Neural progenitor cell (in vitro differentiated cells): Measurements from ENCODE around the gene TBX21. TPM values are rescaled to one million over a fixed set of nuclear protein-coding genes. Genes with fewer than 3 reads are reported as not detected.

Source experiments
- DNase-seq: peaks from one replicate; pipeline ENCODE4 v3.0.0-alpha.2; 2016; ENCODE audit warnings: low spot score
- H2AFZ ChIP-seq: fragments of 200-600 bp; sonication (generic); replicated peaks from 2 replicates; pipeline ENCODE4 v1.6.1; 2016; ENCODE audit warnings: antibody characterized with exemption
- H3F3A ChIP-seq: fragments of 200-600 bp; sonication (generic); 2 replicates; pipeline ENCODE4 v1.6.1; 2016; ENCODE audit warnings: antibody characterized with exemption, low read depth
- H3K27ac ChIP-seq: fragments of 200-600 bp; sonication (generic); 2 replicates; pipeline ENCODE4 v1.5.1; 2016; ENCODE audit warnings: mild to moderate bottlenecking
- H3K27me3 ChIP-seq: fragments of 200-600 bp; sonication (generic); 2 replicates; pipeline ENCODE4 v1.6.1; 2016; ENCODE audit warnings: mild to moderate bottlenecking, moderate library complexity
- H3K36me3 ChIP-seq: fragments of 200-600 bp; sonication (generic); 2 replicates; pipeline ENCODE4 v1.5.1; 2016
- H3K4me1 ChIP-seq: fragments of 200-600 bp; sonication (generic); 2 replicates; pipeline ENCODE4 v1.6.1; 2016; ENCODE audit warnings: mixed run types
- H3K4me2 ChIP-seq: fragments of 200-600 bp; sonication (generic); 2 replicates; pipeline ENCODE4 v1.6.1; 2016
- H3K4me3 ChIP-seq: fragments of 200-600 bp; sonication (generic); 2 replicates; pipeline ENCODE4 v1.5.1; 2016
- H3K79me2 ChIP-seq: fragments of 200-600 bp; sonication (generic); 2 replicates; pipeline ENCODE4 v1.6.1; 2016; ENCODE audit warnings: low read depth
- H3K9ac ChIP-seq: fragments of 200-600 bp; sonication (generic); 2 replicates; pipeline ENCODE4 v1.6.1; 2016
- H3K9me3 ChIP-seq: fragments of 200-600 bp; sonication (generic); 2 replicates; pipeline ENCODE4 v1.5.1; 2016; ENCODE audit warnings: low read depth
- H4K20me1 ChIP-seq: fragments of 200-600 bp; sonication (generic); 2 replicates; pipeline ENCODE4 v1.6.1; 2016; ENCODE audit warnings: low read depth
- H3K27ac Mint-ChIP-seq: 3 replicates; pipeline ENCODE4 v1.8.0; 2021; ENCODE audit warnings: mixed read lengths
- H3K27me3 Mint-ChIP-seq: 2 replicates; pipeline ENCODE4 v1.8.0; 2022; ENCODE audit warnings: low read depth, mild to moderate bottlenecking, inconsistent platforms, moderate library complexity, mixed read lengths; ENCODE audit not compliant: insufficient read depth
- H3K36me3 Mint-ChIP-seq: 3 replicates; pipeline ENCODE4 v1.8.0; 2021; ENCODE audit warnings: mixed read lengths
- H3K4me1 Mint-ChIP-seq: 3 replicates; pipeline ENCODE4 v1.8.0; 2021; ENCODE audit warnings: mixed read lengths
- H3K4me3 Mint-ChIP-seq: 3 replicates; pipeline ENCODE4 v1.8.0; 2021; ENCODE audit warnings: mild to moderate bottlenecking, moderate library complexity, mixed read lengths
- H3K9me3 Mint-ChIP-seq: 3 replicates; pipeline ENCODE4 v1.8.0; 2020; ENCODE audit warnings: mixed read lengths
- CTCF ChIP-seq: fragments of 200-600 bp; sonication (generic); IDR thresholded peaks from 2 replicates; pipeline ENCODE4 v1.5.1; 2017; ENCODE audit warnings: antibody characterized with exemption, mild to moderate bottlenecking
- EZH2 ChIP-seq: fragments of 200-600 bp; sonication (generic); IDR thresholded peaks from 2 replicates; pipeline ENCODE4 v1.6.1; 2017; ENCODE audit warnings: antibody characterized with exemption, mild to moderate bottlenecking, moderate library complexity
- EZH2phosphoT487 ChIP-seq: fragments of 200-600 bp; sonication (generic); IDR thresholded peaks from 2 replicates; pipeline ENCODE4 v1.6.1; 2017; ENCODE audit warnings: antibody characterized with exemption
- total RNA-seq: library from RNA; depleted of rRNA; stranded (reverse); fragments of >200 nt; gene quantifications from 2 replicates; pipeline ENCODE4 v1.2.3, GENCODE V29; 2015; ENCODE audit warnings: low replicate concordance

TBX21 gene
- total RNA-seq, 1 donor from 2014 or later: not detected

- peaks cover 3% of the 10 kb centered on the region for H3F3A ChIP-seq
- no peaks in the 10 kb centered on the region for H3K9me3 ChIP-seq
- Mint-ChIP-seq H3K9me3 (no peaks in the 10 kb centered on the region), H3K27me3 (peaks cover 11% of the 10 kb centered on the region), H3K4me3 (no peak overlapping the region), H3K27ac (peak overlapping the region; percentile 60), H3K36me3 (peaks cover 7% of the 10 kb centered on the region), H3K4me1 (peaks cover 22% of the 10 kb centered on the region)
- DNase-seq: no peak
- peaks cover 16% of the 10 kb centered on the region for H4K20me1 ChIP-seq
- no peak overlapping the region for H3K9ac ChIP-seq
- no peak overlapping the region for H3K4me2 ChIP-seq
- H2AFZ ChIP-seq: no peak overlapping the region
- TF ChIP-seq EZH2phosphoT487 (no peak), CTCF (no peak), EZH2 (no peak)
- no peaks in the 10 kb centered on the region for H3K36me3 ChIP-seq
- H3K79me2 ChIP-seq: no peaks in the 10 kb centered on the region
- no peak overlapping the region for H3K27ac ChIP-seq
- peaks cover 14% of the 10 kb centered on the region for H3K27me3 ChIP-seq
- H3K4me3 ChIP-seq: no peak overlapping the region
- peaks cover 5% of the 10 kb centered on the region for H3K4me1 ChIP-seq
Observed at GRCh38 chr17:47707884-47708283, 25.2 kb upstream of the TBX21 start.

GRCh38 chr17:47708312-47708863 lies 24.6 kb upstream of the TBX21 start:
- Histone ChIP-seq H3K4me1 (peaks cover 5% of the 10 kb centered on the region), H3K4me3 (no peak overlapping the region), H4K20me1 (peaks cover 16% of the 10 kb centered on the region), H3K9ac (no peak overlapping the region), H3K9me3 (no peaks in the 10 kb centered on the region), H3F3A (peaks cover 3% of the 10 kb centered on the region), H3K27me3 (peaks cover 14% of the 10 kb centered on the region), H3K79me2 (no peaks in the 10 kb centered on the region), H3K36me3 (no peaks in the 10 kb centered on the region), H2AFZ (no peak overlapping the region), H3K27ac (no peak overlapping the region), H3K4me2 (peak overlapping the region; percentile 10)
- TF ChIP-seq CTCF: no peak
- TF ChIP-seq EZH2phosphoT487: no peak
- no peak for TF ChIP-seq EZH2
- DNase-seq: no peak
- H3K4me3 Mint-ChIP-seq: no peak overlapping the region
- H3K4me1 Mint-ChIP-seq: peaks cover 22% of the 10 kb centered on the region
- H3K9me3 Mint-ChIP-seq: no peaks in the 10 kb centered on the region
- peaks cover 7% of the 10 kb centered on the region for H3K36me3 Mint-ChIP-seq
- no peak overlapping the region for H3K27ac Mint-ChIP-seq
- peaks cover 12% of the 10 kb centered on the region for H3K27me3 Mint-ChIP-seq

DNA sequence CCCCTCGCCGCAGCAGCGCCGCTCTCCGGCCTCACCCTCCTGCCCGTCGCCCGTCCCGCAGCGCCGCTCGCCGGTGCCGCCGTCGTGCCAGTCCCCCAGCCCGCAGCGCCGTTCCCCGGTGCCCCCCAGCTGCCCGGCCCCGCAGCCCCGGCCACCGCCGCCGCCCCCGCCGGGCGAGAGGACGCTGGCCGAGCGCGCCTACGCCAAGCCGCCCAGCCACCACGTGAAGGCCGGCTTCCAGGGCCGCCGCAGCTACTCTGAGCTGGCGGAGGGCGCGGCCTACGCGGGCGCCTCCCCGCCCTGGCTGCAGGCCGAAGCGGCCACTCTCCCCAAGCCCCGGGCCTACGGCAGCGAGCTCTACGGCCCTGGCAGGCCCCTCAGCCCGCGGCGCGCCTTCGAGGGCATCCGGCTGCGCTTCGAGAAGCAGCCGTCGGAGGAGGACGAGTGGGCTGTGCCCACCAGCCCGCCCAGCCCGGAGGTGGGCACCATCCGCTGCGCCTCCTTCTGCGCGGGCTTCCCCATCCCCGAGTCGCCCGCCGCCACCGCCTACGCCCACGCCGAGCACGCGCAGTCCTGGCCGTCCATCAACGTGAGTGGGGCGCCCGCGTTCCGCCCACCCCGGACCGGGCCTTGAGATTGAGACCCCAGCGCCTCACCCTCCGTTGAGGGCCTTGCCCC lies 24.0 kb upstream of the TBX21 start:
- Histone ChIP-seq H3K4me1 (peaks cover 5% of the 10 kb centered on the region), H3K9ac (no peak overlapping the region), H3K36me3 (no peaks in the 10 kb centered on the region), H3K4me2 (no peak overlapping the region), H2AFZ (no peak overlapping the region), H3K27me3 (peaks cover 14% of the 10 kb centered on the region), H3K27ac (no peak overlapping the region), H3K9me3 (no peaks in the 10 kb centered on the region), H3K4me3 (no peak overlapping the region), H3K79me2 (no peaks in the 10 kb centered on the region), H4K20me1 (peaks cover 16% of the 10 kb centered on the region), H3F3A (peaks cover 3% of the 10 kb centered on the region)
- Mint-ChIP-seq H3K4me3 (no peak overlapping the region), H3K27me3 (peaks cover 12% of the 10 kb centered on the region), H3K27ac (no peak overlapping the region), H3K4me1 (peaks cover 21% of the 10 kb centered on the region), H3K9me3 (no peaks in the 10 kb centered on the region), H3K36me3 (peaks cover 7% of the 10 kb centered on the region)
- no peak for TF ChIP-seq CTCF
- TF ChIP-seq EZH2phosphoT487: no peak
- no peak for TF ChIP-seq EZH2
- DNase-seq: peak; percentile 52
